ENCODE data around the gene RRBP1.

Gene RRBP1

GRCh38 chr20:17681726-17682102 is 328 bp downstream of the RRBP1 start:
- peak overlapping the region; percentile 82 for H3K4me3 Mint-ChIP-seq
- no peaks in the 10 kb centered on the region for H3K9me3 Mint-ChIP-seq
- peaks cover 25% of the 10 kb centered on the region for H3K4me1 Mint-ChIP-seq (ENCODE audit: low read depth)
- DNase-seq (ENCODE audit: low spot score): no peak
- H3K36me3 Mint-ChIP-seq (ENCODE audit: low read depth): peaks cover 25% of the 10 kb centered on the region
- peaks cover 30% of the 10 kb centered on the region for H3K27me3 Mint-ChIP-seq (ENCODE audit: low read depth)
- no peak overlapping the region for H3K27ac Mint-ChIP-seq

- Mint-ChIP-seq H3K27me3 (ENCODE audit: low read depth) (peaks cover 26% of the 10 kb centered on the region), H3K4me1 (ENCODE audit: low read depth) (peaks cover 26% of the 10 kb centered on the region), H3K27ac (peak overlapping the region; percentile 82), H3K4me3 (peak overlapping the region; percentile 82), H3K36me3 (ENCODE audit: low read depth) (peaks cover 26% of the 10 kb centered on the region), H3K9me3 (no peaks in the 10 kb centered on the region)
- peak; percentile 81 for DNase-seq (ENCODE audit: low spot score)
Observed at GRCh38 chr20:17680836-17681725, 961 bp downstream of the RRBP1 start.

- Mint-ChIP-seq H3K27me3 (ENCODE audit: low read depth) (peaks cover 19% of the 10 kb centered on the region), H3K9me3 (no peaks in the 10 kb centered on the region), H3K36me3 (ENCODE audit: low read depth) (peaks cover 28% of the 10 kb centered on the region), H3K27ac (peak overlapping the region; percentile 82), H3K4me1 (ENCODE audit: low read depth) (peaks cover 27% of the 10 kb centered on the region), H3K4me3 (peak overlapping the region; percentile 82)
- no peak for DNase-seq (ENCODE audit: low spot score)
Observed at GRCh38 chr20:17679941-17680835, 1.9 kb downstream of the RRBP1 start.

- no peak overlapping the region for H3K4me3 Mint-ChIP-seq
- peaks cover 6% of the 10 kb centered on the region for H3K27me3 Mint-ChIP-seq (ENCODE audit: low read depth)
- no peaks in the 10 kb centered on the region for H3K9me3 Mint-ChIP-seq
- peaks cover 28% of the 10 kb centered on the region for H3K36me3 Mint-ChIP-seq (ENCODE audit: low read depth)
- H3K27ac Mint-ChIP-seq: no peak overlapping the region
- peaks cover 27% of the 10 kb centered on the region for H3K4me1 Mint-ChIP-seq (ENCODE audit: low read depth)
- DNase-seq (ENCODE audit: low spot score): no peak
Observed at GRCh38 chr20:17678886-17679285, 3.2 kb downstream of the RRBP1 start.

- Mint-ChIP-seq H3K4me1 (ENCODE audit: low read depth) (peaks cover 27% of the 10 kb centered on the region), H3K27ac (no peak overlapping the region), H3K36me3 (ENCODE audit: low read depth) (peaks cover 28% of the 10 kb centered on the region), H3K4me3 (peak overlapping the region; percentile 12), H3K27me3 (ENCODE audit: low read depth) (peaks cover 4% of the 10 kb centered on the region), H3K9me3 (no peaks in the 10 kb centered on the region)
- no peak for DNase-seq (ENCODE audit: low spot score)
Observed at GRCh38 chr20:17678295-17678694, 3.7 kb downstream of the RRBP1 start.

- peaks cover 35% of the 10 kb centered on the region for H3K36me3 Mint-ChIP-seq (ENCODE audit: low read depth)
- H3K27me3 Mint-ChIP-seq (ENCODE audit: low read depth): no peaks in the 10 kb centered on the region
- H3K27ac Mint-ChIP-seq: no peak overlapping the region
- no peak overlapping the region for H3K4me3 Mint-ChIP-seq
- no peaks in the 10 kb centered on the region for H3K9me3 Mint-ChIP-seq
- DNase-seq (ENCODE audit: low spot score): no peak
- H3K4me1 Mint-ChIP-seq (ENCODE audit: low read depth): peaks cover 27% of the 10 kb centered on the region
Observed at GRCh38 chr20:17676942-17677341, 5.1 kb downstream of the RRBP1 start.

GRCh38 chr20:17676378-17676759 is 5.7 kb downstream of the RRBP1 start:
- H3K27ac Mint-ChIP-seq: no peak overlapping the region
- no peak overlapping the region for H3K4me3 Mint-ChIP-seq
- no peaks in the 10 kb centered on the region for H3K27me3 Mint-ChIP-seq (ENCODE audit: low read depth)
- peaks cover 27% of the 10 kb centered on the region for H3K4me1 Mint-ChIP-seq (ENCODE audit: low read depth)
- H3K36me3 Mint-ChIP-seq (ENCODE audit: low read depth): peaks cover 39% of the 10 kb centered on the region
- DNase-seq (ENCODE audit: low spot score): no peak
- no peaks in the 10 kb centered on the region for H3K9me3 Mint-ChIP-seq

- DNase-seq (ENCODE audit: low spot score): no peak
- no peak overlapping the region for H3K27ac Mint-ChIP-seq
- peaks cover 43% of the 10 kb centered on the region for H3K36me3 Mint-ChIP-seq (ENCODE audit: low read depth)
- H3K9me3 Mint-ChIP-seq: no peaks in the 10 kb centered on the region
- peaks cover 33% of the 10 kb centered on the region for H3K4me1 Mint-ChIP-seq (ENCODE audit: low read depth)
- no peak overlapping the region for H3K4me3 Mint-ChIP-seq
- no peaks in the 10 kb centered on the region for H3K27me3 Mint-ChIP-seq (ENCODE audit: low read depth)
Observed at GRCh38 chr20:17675519-17676377, 6.3 kb downstream of the RRBP1 start.

- H3K27ac Mint-ChIP-seq: no peak overlapping the region
- H3K27me3 Mint-ChIP-seq (ENCODE audit: low read depth): no peaks in the 10 kb centered on the region
- DNase-seq (ENCODE audit: low spot score): no peak
- no peak overlapping the region for H3K4me3 Mint-ChIP-seq
- no peaks in the 10 kb centered on the region for H3K9me3 Mint-ChIP-seq
- H3K36me3 Mint-ChIP-seq (ENCODE audit: low read depth): peaks cover 46% of the 10 kb centered on the region
- H3K4me1 Mint-ChIP-seq (ENCODE audit: low read depth): peaks cover 31% of the 10 kb centered on the region
Observed at GRCh38 chr20:17674722-17675518, 7.1 kb downstream of the RRBP1 start.

- Mint-ChIP-seq H3K9me3 (no peaks in the 10 kb centered on the region), H3K27me3 (ENCODE audit: low read depth) (no peaks in the 10 kb centered on the region), H3K27ac (no peak overlapping the region), H3K4me1 (ENCODE audit: low read depth) (peaks cover 22% of the 10 kb centered on the region), H3K4me3 (no peak overlapping the region), H3K36me3 (ENCODE audit: low read depth) (peaks cover 42% of the 10 kb centered on the region)
- no peak for DNase-seq (ENCODE audit: low spot score)
Observed at GRCh38 chr20:17673084-17673483, 9.0 kb downstream of the RRBP1 start.

GRCh38 chr20:17671565-17671964 is 10.5 kb downstream of the RRBP1 start:
- Mint-ChIP-seq H3K4me1 (ENCODE audit: low read depth) (peaks cover 31% of the 10 kb centered on the region), H3K27ac (no peak overlapping the region)

GRCh38 chr20:17671011-17671410 is 11.0 kb downstream of the RRBP1 start:
- Mint-ChIP-seq H3K4me1 (ENCODE audit: low read depth) (peaks cover 35% of the 10 kb centered on the region), H3K9me3 (no peaks in the 10 kb centered on the region), H3K27ac (no peak overlapping the region), H3K36me3 (ENCODE audit: low read depth) (peaks cover 39% of the 10 kb centered on the region), H3K27me3 (ENCODE audit: low read depth) (no peaks in the 10 kb centered on the region), H3K4me3 (no peak overlapping the region)
- DNase-seq (ENCODE audit: low spot score): no peak

More at GRCh38 chr20:17671565-17671964, 10.5 kb downstream of the RRBP1 start:
- Mint-ChIP-seq H3K4me3 (no peak overlapping the region), H3K27me3 (ENCODE audit: low read depth) (no peaks in the 10 kb centered on the region), H3K36me3 (ENCODE audit: low read depth) (peaks cover 41% of the 10 kb centered on the region), H3K9me3 (no peaks in the 10 kb centered on the region)
- no peak for DNase-seq (ENCODE audit: low spot score)

Measured in T-helper 2 cell treated with Interferon-gamma antibody and Interleukin-4, amounts not matched to agents 5 μg/mL and 100 μg/mL, for 36 hours (primary cell).